GM12872 (cell line): ENCODE measurements around the gene TMEM203.
A peak's percentile ranks its signal among the peaks of the same experiment; 100 is the strongest.

ENCODE experiments used
- TF ChIP-seq, protein P1 (sequence below): IDR thresholded peaks from 3 replicates; pipeline ENCODE4 v1.5.1; 2011; ENCODE audit warnings: low read depth, mild to moderate bottlenecking, low read length, moderate library complexity; ENCODE audit not compliant: insufficient read depth

TMEM203 gene

DNA sequence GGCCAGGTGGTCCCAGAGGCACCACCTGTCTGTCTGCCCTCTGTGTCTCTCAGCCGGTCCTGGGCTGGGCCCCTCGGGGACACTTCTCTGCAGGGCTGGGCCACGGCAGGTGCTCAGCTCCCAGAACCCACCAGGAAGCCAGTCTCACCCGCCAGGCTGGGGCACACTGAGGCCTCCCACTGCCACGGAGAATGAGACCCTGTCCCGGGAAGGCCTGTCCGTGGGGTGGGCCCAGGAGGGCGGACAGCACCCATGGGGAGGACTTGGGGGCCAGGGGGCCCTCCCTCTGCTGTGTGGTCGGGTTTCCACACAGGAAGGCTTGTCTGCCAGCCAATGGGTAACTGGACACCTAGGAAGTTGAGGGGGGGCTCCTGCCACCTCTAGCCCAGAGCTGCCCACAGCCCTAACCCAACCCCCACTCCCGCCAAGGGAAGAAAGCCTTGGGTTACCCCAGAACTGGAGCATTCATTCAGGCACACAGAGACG lies 31.5 kb upstream of the TMEM203 start:
- TF ChIP-seq, protein P1, sequence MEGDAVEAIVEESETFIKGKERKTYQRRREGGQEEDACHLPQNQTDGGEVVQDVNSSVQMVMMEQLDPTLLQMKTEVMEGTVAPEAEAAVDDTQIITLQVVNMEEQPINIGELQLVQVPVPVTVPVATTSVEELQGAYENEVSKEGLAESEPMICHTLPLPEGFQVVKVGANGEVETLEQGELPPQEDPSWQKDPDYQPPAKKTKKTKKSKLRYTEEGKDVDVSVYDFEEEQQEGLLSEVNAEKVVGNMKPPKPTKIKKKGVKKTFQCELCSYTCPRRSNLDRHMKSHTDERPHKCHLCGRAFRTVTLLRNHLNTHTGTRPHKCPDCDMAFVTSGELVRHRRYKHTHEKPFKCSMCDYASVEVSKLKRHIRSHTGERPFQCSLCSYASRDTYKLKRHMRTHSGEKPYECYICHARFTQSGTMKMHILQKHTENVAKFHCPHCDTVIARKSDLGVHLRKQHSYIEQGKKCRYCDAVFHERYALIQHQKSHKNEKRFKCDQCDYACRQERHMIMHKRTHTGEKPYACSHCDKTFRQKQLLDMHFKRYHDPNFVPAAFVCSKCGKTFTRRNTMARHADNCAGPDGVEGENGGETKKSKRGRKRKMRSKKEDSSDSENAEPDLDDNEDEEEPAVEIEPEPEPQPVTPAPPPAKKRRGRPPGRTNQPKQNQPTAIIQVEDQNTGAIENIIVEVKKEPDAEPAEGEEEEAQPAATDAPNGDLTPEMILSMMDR: no peak

DNA sequence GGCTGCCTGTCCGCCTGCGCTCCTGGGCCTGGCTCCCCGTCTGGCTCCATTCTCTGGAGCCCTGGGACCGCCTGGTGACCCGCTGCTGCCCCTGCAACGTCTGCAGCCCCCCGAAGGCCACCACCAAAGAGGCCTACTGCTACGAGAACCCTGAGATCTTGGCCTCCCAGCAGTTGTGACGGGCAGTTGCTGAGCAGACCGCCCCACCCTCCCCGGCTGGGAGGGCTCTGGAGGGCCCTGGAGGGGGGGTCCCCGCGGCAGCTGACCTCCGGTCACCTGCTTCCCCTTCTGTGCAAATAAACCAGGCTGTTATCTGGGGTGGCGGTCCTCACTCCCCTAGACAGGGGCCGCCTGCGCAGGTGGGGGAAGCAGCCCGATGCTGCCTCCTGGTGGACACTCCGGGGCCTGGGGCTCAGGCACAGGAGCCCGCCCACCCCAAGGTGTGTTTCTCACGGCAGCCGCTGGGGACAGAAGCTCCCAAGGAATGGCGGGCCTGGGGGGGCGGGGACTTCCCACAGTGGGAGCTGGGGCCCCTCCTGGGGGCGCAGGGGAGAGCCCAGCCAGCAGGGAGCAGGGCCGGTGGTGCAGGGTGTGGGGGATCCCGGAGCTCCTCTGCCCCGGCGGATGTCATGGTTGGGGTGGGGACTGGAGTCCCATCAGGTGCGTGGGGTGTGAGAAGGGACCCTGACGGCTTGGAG lies 30.9 kb upstream of the TMEM203 start:
- TF ChIP-seq, protein P1: peak; percentile 93

DNA sequence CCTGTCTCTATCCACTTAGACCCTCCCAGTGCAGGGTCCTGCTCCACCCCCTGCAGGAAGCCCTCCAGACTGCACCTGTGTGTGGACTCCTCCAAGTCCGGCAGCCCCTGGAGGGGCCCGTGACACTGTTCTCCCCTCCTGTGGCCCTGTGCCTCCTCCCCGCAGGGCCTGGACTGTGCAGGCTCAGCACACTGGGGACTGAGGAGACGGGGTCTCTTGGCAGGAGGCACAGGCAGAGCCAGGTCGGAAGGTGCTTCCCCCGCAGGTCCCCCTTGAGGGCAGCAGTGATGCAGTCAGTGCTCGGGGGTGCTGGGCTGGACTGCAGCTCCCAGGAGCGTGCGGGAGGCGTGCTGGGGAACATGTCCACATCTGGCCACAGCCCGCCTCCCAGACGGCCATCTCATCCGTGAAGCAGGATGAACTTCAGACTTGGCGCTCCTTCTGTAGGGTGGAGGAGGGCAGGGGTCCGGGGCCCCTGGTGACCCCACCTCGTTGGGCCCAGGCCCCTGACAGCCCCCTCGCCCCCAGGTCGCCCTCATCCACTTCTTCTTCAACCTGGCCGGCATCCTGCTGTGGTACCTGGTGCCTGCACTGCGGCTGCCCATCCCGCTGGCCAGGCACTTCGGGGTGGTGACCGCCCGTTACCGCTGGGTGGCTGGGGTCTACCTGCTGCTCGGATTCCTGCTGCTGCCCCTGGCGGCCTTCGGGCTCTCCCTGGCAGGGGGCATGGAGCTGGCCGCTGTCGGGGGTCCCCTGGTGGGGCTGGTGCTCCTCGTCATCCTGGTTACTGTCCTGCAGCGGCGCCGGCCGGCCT lies 30.2 kb upstream of the TMEM203 start:
- TF ChIP-seq, protein P1: peak; percentile 46; the same call in 2 of the 3 replicates

DNA sequence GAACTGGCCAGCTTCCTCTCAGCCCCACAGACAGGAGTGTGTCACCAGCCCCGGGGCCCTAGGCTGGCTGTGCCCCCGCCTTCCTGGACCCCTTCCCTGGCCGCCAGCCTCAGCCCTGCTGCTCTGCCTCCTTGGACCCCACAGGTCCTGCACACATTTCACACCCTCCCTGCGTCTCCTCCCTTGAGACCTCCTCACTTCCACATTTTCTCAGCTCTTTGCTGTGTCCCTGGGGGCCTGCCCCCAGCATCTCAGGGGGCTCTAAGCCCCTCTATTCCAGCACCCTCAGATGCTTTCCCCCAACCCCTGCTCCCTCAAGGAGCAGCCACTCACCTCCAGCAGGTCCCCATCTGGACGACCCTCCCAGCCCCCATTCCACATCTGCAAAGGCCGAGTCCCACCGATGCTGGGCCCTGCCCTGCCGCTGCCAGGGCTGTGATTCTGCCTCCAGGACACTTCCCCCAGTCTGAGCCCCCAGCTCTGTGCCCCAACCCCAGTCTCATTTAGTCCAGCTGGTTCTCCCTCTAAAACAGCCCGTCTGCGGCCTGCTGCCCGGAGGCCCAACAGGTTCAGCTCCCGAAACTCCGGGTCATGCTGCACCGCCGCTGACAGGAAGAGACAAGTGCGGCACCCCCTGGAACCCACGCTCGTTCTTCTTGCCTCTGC lies 29.4 kb upstream of the TMEM203 start:
- TF ChIP-seq, protein P1: no peak

DNA sequence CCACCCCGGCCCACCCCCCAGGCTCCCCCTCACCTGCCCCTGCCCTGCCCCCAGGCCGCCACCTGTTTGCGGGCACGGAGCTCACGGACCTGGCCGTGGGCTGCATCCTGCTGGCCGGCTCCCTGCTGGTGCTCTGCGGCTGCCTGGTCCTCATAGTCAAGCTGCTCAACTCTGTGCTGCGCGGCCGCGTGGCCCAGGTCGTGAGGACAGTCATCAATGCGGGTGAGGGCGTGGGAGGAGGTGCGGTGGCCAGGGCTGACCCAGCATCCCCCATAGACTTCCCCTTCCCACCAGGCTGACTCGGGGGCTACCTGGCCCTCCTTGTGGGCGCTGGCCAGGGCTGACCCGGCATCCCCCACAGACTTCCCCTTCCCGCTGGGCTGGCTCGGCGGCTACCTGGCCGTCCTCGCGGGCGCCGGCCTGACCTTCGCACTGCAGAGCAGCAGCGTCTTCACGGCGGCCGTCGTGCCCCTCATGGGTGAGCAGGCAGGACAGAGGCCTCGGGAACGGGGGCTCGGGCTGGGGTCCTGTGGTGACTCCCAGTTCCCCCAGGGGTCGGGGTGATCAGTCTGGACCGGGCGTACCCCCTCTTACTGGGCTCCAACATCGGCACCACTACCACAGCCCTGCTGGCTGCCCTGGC lies 28.7 kb upstream of the TMEM203 start:
- TF ChIP-seq, protein P1: no peak

DNA sequence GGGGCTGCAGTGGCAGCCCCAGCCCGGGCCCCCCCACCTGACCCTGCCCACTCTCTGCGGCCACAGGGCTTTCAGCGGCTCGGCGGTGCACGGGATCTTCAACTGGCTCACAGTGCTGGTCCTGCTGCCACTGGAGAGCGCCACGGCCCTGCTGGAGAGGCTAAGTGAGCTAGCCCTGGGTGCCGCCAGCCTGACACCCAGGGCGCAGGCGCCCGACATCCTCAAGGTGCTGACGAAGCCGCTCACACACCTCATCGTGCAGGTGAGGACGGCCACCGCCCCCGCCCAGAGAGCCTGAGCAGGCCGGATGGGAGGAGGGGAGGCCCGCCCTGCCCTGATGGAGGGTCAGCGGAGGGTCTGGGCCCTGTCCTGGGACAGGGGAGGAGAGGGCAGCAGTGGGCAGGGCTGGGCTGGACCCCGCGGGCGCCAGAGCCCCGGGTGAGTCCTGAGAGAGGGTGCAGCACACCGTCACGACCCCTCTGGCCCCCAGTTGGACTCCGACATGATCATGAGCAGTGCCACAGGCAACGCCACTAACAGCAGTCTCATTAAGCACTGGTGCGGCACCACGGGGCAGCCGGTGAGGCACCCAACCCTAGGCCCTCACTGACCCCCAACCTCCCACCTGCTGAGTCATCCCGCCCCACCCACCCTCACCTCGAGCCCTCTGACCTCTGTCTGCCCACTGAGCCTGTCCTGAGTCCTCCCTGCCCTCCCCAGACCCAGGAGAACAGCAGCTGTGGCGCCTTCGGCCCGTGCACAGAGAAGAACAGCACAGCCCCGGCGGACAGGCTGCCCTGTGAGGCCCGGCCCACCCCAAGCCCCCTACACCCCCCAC lies 27.9 kb upstream of the TMEM203 start:
- TF ChIP-seq, protein P1: no peak
